Myocyte (in vitro differentiated cells): ENCODE results near the gene MROH7. TPM values are rescaled to one million over a fixed set of nuclear protein-coding genes. Genes with fewer than 3 reads are reported as not detected.

ENCODE experiments used
- DNase-seq: peaks from one replicate; pipeline ENCODE4 v3.0.0-alpha.2; 2012; ENCODE audit warnings: low read depth
- total RNA-seq: library from RNA; depleted of rRNA; stranded (reverse); fragments of >200 nt; gene quantifications from 2 replicates; pipeline ENCODE4 v1.2.3, GENCODE V29; 2014

MROH7 gene
- total RNA-seq, 1 donor from 2014 or later: 1.2 TPM

DNA sequence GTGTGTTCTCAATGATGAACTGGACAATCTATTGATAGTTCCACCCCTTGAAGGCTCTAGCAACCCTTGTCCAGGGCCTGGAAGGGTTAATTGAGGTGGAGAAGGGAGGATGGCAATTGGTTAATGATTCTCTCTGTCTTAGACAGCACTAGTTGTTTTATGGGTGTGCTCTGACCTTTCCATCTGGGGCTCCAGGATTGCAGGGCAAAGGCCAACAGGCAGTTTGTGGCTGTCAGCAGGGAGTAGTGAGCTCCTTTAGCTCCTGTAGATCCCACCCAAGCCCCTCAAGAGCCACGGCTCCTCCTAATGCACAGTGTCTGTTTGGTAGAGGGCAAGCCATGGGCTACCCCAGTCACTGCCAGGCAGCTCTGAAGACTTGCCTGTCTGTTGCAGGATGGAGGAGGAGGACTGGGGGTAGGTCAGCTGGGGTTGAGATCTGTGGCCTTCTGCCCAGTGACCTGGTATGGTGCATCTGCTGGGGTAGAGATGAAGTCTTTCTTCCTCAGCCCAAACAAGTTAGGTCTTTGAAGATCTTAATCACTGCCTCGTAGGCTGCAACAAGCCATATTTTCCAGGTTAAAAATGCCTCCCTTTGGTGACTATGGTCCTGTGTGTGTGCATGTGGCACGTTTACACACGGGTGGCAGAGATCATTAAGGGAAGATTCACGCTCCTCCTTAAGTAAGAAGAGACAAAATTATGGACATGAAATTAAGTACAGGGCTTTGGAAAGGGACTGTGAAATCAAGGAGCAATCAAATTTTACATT is 7.7 kb downstream of the MROH7 start:
- no peak for DNase-seq

DNA sequence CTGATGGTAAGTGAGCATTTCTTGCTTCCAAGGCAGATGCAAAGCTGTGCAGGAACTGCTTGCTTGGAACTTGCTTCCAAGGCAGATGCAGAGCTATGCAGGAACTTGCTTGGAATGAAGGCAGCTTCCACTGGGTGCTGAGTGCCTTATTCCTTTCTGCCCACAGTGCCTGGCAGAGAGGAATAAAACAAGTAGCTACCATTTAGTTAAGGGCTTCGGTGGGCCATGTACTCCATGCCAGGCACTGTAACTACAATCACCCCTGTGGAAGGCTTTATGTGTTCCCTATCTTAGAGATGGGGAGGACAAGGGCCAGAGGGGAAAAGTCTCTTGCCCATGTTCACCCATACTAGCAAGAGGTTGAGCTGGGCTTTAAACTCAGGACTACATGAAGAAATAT is 8.3 kb downstream of the MROH7 start:
- no peak for DNase-seq

DNA sequence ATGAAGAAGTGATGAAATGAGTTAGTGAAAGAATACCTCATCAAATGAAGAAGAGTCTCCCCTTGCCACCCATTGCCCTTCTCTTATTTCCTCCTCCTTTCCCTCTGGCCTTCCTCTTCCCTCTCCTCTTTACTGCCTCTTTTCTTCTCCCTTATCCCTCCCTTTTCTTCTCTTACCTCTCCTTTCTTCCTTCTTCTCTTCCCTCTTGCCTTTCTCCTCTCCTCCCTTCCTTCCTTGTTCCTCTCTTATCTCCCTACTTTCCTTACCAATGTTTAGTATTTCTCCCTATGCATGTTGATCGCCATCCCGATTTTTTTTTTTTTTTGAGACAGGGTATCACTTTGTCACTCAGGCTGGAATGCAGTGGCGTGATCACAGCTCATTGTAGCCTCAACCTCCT is 8.8 kb downstream of the MROH7 start:
- no peak for DNase-seq

DNA sequence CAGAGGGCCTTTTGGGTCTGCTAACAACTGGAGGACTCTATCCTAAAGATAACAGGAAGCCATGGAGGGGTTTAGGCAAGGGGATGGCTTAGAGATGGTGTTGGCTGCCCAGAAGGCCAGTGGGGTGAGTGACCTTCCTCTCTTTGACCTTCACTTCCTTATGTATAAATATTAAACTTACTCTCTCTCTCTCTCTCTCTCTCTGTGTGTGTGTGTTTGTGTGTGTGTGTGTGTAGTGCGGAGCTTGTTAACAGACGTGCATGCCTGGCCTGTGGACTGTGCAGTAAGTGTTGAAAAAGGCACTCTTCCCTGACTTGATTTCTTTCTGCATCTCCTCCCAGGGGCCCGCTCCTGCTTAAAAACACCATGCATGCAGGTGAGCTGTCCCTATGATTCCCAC is 10.0 kb downstream of the MROH7 start:
- no peak for DNase-seq

DNA sequence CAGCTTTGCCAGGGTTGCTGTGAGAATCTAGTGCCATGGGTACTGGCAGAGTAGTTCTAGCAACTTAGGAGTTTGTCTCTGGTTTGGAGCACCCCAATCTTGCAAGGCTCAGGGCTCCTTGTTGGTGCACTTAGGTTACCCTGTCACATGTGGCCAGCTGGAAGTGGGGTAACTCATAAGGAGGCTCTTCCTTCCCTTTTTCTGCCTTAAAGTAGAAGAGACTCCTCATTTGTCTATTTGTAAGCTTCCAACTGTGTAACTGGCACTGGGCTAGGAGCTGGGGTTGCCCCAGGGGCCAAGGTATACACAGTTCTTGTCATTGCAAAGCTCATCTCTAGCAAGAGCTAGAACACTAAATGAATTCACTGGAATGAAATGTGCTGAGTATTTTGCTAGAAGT is 10.6 kb downstream of the MROH7 start:
- no peak for DNase-seq

DNA sequence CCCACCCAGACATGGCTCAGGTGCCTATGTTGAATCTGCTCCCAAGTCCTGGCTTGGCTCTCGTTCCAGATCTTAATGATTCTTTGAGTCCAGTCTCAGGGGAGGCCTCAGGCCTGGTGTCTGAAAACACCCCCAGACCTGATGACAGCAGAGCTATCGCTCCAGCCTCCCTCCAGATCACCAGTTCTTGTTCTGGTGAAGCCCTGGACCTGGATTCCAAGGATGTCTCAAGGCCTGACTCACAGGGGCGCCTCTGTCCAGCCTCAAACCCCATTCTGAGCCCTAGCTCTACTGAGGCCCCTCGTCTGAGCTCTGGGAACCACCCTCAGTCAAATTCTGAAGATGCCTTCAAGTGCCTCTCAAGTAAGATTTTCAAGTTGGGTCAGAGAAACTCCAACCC is 11.4 kb downstream of the MROH7 start:
- DNase-seq: peak; percentile 15

DNA sequence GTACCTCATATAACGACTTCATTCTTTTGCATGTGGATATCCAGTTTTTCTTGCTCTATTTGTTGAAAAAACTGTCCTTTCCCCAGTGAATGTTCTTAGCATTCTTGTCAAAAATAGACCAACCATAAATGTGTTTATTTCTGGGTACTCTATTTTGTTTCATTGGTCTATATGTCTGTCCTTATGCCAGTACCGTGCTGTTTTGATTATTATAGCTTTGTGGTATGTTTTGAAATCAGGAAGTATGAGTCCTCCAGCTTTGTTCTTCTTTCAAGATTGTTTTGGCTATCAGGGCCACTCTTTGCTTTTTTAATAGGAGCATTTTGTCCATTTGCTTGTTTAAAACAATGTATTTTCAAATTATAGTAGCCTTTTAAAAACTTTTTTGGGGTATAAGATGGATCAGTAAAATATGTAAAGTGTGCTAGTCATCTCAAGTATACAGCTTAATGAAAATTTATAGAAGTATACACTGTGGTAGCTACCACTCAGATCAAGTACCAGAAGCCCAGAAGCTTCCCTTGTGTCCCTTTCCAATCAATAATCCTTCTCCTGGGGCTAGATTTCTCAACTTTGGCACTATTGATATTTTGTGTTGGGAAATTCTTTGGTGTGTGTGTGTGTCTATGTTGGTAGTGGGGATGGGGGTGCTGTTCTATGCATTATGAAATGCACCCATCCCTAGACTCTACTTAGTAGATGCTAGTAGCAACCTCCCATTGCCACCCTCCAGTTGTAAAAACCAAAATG is 16.8 kb downstream of the MROH7 start:
- no peak for DNase-seq

DNA sequence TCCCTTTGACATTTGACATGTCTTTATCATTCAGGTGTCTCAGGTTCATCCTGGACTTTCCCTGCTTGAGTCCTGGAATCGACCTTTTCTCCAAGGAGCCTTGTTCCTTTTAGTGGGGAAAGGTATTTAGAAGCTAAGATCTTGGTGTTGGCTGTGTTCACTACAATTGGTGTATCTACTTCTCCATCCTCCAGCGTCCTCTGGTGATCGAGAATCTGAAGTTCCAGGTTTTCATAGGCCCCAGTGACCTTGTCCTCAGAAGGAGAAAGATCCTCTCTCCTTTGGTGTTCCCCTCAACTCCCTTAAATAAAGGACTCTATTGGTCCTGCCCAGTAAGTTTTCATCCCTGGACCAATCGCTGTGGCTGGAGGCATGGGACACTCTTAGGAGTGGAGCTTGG is 22.1 kb downstream of the MROH7 start:
- no peak for DNase-seq

DNA sequence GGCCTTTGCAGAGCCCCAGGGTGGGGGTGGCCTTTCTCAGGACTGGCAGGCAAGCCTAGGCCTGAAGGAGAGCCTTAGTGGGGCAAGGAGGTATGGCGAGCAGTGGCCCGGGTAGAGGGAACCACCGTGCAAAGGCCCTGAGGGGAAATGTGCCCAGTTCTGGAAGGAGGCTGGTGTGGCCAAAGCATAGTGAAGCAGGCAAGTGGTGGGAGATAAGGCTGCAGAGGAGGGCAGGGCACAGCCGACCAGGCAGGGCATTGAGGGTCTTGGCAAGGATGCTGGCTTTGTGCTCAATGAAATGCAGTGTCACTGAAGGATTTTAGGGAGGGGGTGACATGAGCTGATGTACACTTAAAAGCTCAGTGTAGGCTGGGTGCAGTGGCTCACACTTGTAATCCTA is 22.8 kb downstream of the MROH7 start:
- DNase-seq: no peak

DNA sequence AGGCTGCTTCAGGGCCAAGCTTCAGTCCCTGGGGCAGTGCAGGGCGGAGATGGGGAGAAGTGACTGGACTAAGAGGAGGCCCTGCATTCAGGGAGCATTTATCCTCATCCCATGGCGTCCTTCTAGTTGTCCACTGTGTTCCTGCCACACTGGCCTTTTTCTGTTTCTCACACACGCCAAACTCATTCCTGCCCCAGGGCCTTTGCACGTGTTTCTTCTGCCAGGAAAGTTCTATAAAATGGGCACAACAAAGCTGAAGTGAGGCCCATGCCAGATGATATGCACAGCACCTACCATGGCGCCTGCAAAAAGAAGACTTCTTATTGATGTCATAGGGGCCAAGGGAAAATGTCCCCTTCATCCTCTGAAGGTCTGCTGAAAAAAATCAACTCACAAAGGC is 24.3 kb downstream of the MROH7 start:
- no peak for DNase-seq

DNA sequence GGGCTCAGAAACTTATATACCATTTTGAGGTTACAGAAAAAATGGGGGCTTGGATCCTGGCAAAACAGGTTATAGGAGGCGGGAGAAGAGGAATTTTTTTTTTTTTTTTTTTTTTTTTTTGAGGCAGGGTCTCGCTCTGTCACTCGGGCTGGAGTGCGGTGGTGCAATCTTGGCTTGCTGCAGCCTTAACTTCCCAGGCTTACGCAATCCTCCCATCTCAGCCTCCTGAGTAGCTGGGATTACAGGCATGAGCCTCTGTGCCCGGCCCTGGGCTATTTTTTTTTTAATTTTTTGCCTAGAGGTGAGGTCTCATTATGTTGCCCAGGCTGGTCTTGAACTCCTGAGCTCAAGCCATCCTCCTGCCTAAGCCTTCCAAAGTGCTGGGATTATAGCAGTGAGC is 24.7 kb downstream of the MROH7 start:
- no peak for DNase-seq

DNA sequence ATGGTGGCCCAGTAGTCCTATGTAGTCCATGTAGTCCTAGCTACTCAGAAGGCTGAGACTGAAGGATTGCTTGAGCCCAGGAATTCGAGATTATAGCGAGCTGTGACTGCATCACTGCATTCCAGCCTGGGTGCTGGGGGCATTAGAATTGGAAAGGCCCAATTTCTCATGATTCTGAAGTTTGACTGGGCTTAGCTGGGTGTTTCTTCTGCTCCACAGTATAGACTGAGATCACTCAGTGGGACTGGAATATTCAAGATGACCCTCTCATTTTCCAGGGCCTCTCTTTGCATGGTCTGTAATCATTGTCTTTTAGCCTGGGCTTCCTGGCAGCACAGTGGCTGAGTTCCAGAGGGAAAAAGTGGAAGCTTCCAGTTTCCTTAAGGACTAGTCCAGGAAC is 26.2 kb downstream of the MROH7 start:
- no peak for DNase-seq

DNA sequence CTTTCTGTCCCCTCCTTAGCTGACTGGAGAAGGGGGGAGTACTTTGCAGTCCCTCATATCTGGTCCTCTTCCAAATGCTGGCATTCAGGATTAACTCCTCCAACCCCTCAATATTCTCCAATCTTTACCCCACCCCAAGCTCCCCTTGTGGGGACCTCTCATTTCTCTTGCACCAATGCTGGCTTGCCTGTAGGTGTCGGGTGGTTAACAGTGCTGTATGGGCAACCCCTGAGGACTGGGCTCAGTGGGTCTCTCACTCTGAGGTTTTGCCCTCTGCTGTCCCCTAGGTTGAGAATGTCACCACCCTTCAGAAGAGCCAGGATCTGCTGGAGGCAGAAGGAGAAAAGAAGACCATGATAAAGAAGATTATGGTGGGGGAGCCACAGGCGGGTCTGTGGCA is 27.0 kb downstream of the MROH7 start:
- DNase-seq: no peak

DNA sequence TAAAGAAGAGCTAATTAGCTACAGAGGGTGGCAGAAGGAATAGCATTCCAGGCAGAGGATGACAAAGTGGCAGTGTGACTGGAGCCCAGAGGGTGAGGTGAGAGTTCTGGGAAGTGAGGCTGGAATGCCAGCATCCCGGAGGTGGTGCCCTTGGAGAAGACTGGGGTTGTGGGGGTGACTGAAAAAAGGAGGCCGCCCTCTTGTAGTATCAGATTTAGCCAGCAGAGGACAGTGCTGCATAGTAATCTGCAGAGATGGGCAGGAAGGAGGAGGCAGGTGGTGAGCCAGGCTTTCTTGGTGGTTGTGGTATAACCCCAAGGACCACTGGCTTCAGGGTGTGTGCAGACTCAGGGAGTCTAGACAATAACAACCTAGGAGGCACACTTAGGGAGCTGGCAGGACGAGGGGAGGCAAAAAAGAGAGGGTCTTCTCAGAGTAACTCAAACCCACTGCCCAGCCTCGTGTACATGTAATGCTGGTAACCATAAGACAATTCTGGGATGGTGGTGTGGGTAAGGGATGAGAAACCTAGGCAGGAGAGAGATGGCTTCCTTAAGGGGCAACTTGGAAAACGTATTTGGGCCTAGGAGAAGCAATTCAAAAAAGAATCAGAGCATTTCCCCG is 30.5 kb downstream of the MROH7 start:
- DNase-seq: peak; percentile 77

DNA sequence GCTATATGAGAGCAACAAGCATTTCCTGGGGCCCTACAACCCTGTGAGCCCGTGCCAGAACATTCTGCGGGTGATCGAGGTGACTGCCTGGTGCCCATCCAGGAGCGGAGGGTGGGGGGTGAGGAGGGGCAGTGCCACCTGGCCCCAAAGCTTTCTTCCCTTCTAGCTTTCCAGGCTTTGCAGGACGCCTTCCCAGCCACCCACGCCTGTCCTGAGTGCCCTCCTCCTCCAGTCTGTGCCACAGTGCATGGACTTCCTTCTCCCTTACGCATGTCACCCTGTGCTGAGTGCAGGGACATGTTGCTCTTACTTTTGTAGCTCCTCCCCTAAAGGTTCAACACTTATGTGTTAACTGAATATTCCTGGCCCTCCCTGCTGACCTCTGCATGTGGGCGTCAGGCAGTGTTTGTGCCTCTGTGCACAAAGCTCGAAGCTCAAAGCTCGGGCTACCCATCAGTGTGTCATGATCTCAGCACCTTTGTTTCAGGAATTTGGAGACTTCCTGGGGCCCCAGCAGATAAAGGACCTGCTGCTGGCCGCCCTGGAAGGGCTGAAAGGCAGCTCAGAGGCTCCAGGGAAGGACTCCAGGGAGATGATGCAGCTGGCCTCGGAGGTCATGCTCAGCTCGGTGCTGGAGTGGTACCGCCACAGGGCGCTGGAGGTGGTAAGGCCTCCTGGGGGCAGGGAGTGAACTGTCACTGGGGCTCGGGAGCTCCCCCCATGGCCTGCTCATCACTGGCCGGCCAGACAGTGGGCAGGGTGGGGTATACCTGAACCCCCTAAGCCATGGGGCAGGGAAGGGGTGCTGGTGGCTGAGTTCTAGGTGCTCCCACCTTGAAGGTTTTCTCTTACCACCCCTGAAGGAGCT is 37.4 kb downstream of the MROH7 start:
- DNase-seq: no peak

DNA sequence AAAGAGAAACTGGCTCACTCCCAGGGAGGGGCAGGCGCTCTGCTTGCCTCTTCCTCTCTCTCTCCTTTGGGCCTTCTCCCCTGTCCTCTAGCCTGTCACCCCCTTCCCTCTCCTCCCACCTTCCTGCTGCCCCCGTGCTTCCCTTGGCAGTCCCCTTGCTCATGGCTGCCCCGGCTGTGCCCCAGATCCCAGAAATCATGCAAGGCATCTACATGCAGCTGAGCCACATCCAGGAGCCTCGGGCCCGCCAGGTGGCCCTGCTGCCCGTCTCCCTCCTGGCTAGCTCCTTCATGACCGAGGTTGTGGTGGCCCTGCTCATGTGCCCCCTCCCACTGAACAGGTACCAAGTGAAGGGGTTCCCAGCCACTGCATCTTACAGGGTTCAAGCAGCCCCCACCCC is 38.1 kb downstream of the MROH7 start:
- DNase-seq: no peak

DNA sequence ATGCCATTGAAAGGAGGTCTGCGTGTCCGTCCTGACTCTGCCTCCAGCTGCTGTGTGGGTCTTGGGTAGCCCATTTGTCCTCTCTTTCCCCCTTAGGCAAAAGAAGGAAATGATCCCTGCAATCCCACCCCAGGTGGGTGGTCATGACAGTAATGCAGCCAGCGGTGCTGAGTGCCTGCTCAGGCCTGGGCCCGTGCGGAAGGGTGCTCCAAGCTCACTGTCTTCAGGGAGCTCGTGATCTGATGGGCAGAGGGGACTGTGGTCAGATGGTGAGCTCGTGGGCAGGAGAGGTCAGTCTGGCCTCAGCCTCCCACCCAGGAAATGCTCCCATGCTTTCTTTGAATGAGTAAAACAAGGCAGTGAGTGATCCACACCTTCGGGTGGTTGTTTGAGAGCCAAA is 38.8 kb downstream of the MROH7 start:
- no peak for DNase-seq

DNA sequence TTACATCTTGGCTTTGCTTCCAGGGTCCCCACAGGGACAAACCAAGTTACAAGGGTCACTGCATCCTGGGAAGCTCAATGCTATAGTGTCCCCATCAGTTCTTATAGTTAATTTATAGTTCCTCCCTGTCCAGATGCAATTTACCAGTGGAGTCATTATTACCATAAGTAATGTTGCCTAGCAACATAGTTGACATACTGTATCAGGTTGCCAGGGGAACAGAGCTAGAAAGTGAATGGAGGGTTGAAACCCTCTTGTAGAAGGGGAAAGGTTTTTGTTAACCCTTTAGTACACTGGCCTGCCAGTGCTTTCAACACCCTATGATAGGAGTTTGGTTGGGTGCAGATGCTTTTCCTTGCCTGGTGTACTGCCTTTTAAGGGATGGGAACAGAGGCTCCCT is 39.8 kb downstream of the MROH7 start:
- no peak for DNase-seq

DNA sequence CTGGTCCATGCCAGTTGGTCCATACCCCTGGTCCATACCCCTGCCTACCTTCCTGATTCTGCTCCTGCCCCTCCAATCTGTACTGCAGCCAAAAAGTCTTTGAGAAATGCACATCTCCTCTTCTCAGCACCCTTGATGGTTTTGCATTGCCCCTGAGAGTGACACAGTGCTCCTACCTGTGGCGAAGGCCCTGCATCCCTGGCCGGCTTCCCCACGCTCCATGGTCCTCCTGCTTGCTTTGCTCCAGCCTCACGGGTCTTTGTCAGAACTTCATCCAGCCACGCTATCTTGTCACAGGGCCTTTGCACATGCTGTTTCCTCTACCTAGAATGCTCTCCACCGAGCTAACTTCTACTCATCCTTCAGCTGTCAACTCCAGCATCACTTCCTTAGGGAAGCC is 41.9 kb downstream of the MROH7 start:
- no peak for DNase-seq

DNA sequence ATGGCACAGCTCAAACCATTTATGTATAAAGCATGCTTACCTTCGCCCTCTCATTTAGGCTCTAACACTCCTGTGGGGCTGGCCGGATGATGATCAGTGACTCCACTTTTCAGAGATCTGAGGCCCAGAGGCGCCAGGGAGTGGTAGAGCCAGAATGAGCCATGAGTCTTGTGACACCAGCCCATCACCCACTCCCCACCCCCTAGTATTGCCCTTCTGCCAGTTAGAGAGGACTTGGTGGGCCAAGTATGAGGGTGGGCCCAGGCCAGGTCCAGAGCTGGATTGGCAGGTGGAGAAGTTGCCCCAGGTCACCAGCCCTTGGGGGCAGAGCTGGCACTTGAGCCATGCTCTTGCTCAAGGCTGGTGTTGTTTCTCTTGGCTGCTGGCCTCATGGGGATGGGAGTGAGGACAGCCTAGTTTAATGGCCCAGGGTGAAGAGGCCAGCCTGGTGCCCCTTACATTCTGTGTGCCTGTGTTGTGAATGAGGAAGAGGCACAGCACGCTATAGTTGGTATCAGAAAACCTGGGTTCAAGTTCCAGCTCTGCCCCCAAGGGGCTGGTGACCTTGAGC is 43.8 kb downstream of the MROH7 start:
- DNase-seq: no peak

DNA sequence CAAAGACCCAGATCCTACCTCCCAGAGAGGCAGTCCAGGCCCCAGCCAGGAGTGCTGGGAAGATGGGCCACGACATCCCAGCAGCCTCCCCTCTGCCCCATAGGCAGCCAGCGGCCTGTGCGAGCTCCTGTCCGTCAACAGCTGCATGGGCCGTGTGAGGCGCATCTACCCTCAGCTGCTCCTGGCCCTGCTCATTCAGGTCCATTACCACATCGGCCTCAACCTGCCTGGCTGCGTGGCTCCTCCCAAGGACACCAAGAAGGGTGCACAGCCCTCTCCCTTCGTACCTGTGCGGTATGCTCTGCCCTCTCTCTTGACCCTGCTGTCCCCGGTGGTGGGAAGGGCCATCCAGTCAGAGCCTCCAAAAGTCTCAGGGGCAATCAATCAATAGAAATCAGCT is 44.6 kb downstream of the MROH7 start:
- no peak for DNase-seq
